ENCODE results near the gene SCNN1A. TPM values are rescaled to one million over a fixed set of nuclear protein-coding genes. Genes with fewer than 3 reads are reported as not detected.

The SCNN1A gene
- total RNA-seq, 6 donors from 2014 or later: 153 to 594 (median 346) TPM

DNA sequence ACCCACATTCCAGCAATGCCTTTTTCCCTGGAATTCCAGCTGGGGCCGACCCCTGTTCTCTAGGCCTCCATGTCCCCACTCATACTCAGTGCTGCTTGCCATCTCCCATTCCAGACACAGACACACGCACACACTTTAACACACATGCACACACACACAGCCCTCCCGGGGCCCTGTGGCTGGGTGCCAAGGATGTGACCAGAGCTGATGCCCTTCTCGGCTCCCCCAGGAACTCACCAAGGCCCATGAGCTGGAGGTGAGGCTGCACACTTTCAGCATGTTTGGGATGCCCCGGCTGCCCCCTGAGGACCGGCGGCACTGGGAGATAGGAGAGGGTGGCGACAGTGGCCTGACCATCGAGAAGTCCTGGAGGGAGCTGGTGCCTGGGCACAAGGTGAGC is 60.6 kb downstream of the SCNN1A start:
- no peak for ATAC-seq (ENCODE audit: low FRiP score in 2 of 2)
- TF ChIP-seq POLR2AphosphoS5 (IDR thresholded peaks at IDR 0.05) (no peak), EP300 (IDR thresholded peaks at IDR 0.05) (no peak), POLR2A (IDR thresholded peaks at IDR 0.05) (no peak)
- TF ChIP-seq, protein P1, sequence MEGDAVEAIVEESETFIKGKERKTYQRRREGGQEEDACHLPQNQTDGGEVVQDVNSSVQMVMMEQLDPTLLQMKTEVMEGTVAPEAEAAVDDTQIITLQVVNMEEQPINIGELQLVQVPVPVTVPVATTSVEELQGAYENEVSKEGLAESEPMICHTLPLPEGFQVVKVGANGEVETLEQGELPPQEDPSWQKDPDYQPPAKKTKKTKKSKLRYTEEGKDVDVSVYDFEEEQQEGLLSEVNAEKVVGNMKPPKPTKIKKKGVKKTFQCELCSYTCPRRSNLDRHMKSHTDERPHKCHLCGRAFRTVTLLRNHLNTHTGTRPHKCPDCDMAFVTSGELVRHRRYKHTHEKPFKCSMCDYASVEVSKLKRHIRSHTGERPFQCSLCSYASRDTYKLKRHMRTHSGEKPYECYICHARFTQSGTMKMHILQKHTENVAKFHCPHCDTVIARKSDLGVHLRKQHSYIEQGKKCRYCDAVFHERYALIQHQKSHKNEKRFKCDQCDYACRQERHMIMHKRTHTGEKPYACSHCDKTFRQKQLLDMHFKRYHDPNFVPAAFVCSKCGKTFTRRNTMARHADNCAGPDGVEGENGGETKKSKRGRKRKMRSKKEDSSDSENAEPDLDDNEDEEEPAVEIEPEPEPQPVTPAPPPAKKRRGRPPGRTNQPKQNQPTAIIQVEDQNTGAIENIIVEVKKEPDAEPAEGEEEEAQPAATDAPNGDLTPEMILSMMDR (IDR thresholded peaks at IDR 0.05): no peak
- Histone ChIP-seq H3K36me3 (no peaks in the 10 kb centered on the region), H3K4me1 (peaks cover 15 to 30% (median 25%) of the 10 kb centered on the region in 4 donors), H3K27ac (no peak overlapping the region), H3K4me3 (no peak overlapping the region), H3K27me3 (peaks cover 0 to 12% (median 5%) of the 10 kb centered on the region in 4 donors), H3K9me3 (no peaks in the 10 kb centered on the region)
- DNase-seq: peak in 1 of 2 donors; percentile 54
- 87 to 89% methylated on average over 7 to 9 of the region's 9 CpGs for WGBS, 2 donors

DNA sequence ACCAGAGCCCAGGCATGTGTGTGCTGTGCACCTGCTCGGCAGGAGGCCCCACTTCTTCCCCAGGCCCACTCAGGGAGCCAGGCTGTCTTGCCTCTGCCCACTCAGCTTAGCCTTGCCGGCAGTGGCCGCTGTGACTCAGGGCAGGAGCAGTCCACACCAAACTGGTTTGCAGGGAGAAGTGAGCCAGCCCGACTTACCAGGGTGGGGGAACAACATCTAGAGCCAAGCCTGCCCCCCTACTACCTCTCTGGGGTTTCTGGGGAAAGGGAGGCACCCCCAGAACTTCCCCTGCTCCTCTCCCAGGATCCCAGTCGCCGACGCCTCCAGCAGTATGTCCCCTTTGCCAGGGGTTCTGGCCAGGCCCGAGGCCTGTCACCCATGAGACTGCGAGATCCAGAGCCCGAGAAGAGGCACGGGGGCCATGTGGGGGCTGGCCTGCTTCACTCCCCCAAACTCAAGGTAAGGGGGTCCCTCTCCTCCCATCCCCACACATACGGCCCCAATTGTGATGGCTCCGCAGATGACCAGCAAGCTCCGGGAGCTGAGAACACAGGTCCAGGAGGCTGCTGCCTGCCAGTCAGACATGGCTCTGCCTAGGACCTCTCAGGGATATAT is 61.9 kb downstream of the SCNN1A start:
- peaks cover 15 to 30% (median 25%) of the 10 kb centered on the region in 4 donors for H3K4me1 ChIP-seq
- peak in 1 of 2 donors; percentile 15 for ATAC-seq (ENCODE audit: low FRiP score in 2 of 2)
- no peaks in the 10 kb centered on the region for H3K9me3 ChIP-seq
- H3K36me3 ChIP-seq: no peaks in the 10 kb centered on the region
- peaks cover 0 to 12% (median 5%) of the 10 kb centered on the region in 4 donors for H3K27me3 ChIP-seq
- no peak overlapping the region for H3K4me3 ChIP-seq
- peak overlapping the region; percentile 46 to 74 (median 59) for H3K27ac ChIP-seq
- 92 to 98% methylated on average over 6 to 11 of the region's 14 CpGs for WGBS, 2 donors
- peak in 1 of 2 donors; percentile 46 for DNase-seq
- TF ChIP-seq POLR2A (IDR thresholded peaks at IDR 0.05) (no peak), POLR2AphosphoS5 (IDR thresholded peaks at IDR 0.05) (no peak), EP300 (IDR thresholded peaks at IDR 0.05) (no peak)
- TF ChIP-seq, protein P1 (IDR thresholded peaks at IDR 0.05): no peak

DNA sequence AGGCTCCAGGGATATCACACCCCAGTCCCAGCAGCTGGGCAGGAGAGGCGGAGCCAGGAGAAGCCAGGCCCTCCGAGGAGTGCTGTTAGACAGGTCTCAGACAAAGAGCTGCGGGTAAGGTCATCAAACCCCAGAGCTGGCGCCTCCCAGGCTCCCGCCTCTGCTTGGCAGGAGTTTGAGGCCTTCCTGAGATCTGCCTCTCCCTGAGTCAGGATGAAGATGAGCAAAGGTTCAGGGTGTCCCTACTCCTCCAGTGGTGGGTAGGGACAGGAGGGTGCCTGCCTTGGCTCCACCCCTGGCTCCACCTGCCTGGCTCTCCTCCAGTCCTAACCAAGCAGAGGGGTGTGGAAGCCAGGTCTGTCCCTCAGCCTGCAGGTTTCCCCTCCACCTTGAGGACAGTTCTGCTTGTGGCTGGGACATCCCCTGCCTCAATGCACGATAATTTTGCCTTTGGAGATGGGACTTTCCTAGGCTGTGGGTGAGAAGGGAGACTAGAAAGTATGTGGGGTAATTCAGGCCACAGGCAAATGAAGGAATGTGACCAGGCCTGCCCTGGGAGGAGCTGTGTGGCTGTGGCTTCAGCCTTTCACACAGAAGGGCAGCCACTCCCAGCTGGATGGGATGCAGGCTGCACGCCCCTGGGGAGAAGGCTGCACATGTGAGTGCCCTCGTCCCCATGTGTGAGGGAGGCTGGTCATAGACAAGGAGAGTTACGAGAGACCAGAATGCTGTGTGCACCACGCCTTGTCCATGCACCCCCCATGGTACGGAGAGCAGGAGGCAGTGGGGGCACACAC is 62.6 kb downstream of the SCNN1A start:
- Histone ChIP-seq H3K9me3 (no peaks in the 10 kb centered on the region), H3K4me3 (no peak overlapping the region), H3K36me3 (no peaks in the 10 kb centered on the region), H3K27ac (peak overlapping the region; percentile 46 to 74 (median 59)), H3K4me1 (peaks cover 15 to 32% (median 25%) of the 10 kb centered on the region in 4 donors), H3K27me3 (peaks cover 0 to 12% (median 5%) of the 10 kb centered on the region in 4 donors)
- DNase-seq (peak; percentile 61 to 80), ATAC-seq (ENCODE audit: low FRiP score in 2 of 2) (peak; percentile 26 to 77)
- TF ChIP-seq, protein P1 (IDR thresholded peaks at IDR 0.05): no peak
- TF ChIP-seq POLR2A (IDR thresholded peaks at IDR 0.05) (no peak), POLR2AphosphoS5 (IDR thresholded peaks at IDR 0.05) (no peak), EP300 (IDR thresholded peaks at IDR 0.05) (no peak)
- WGBS, 2 donors: 68 to 73% methylated on average over 3 to 9 of the region's 11 CpGs

DNA sequence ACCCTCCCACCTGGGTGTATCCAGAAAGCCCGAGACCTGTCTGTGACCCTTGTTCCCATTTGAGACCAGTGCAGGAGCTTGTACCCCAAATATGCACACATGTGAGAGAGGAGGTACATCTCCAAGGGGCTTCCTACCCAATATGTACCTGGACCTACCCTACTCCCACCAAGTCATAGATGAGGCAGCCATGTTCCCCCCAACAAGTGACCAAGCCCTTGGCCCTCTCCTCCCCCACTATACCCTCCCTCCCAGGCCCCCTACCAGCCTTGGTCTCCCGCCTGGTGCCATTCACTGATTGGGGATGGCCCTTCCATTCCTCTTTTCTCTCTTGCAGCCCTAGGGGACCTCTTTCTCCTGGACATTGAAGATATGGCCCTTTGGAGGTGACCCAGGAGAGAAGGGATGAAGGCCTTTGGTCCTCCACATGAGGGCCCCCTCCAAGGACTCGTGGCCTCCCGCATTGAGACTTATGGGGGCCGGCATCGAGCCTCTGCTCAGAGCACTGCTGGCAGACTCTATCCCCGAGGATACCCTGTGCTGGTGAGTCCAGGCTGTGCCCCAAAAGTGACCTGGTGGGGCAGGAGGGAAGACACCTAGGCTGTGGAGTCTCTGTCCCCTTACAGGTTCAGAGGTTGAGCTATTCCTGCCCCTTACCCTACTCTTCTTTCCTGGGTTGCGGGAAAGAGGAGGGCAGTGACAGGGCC is 63.4 kb downstream of the SCNN1A start:
- H3K36me3 ChIP-seq: no peaks in the 10 kb centered on the region
- TF ChIP-seq, protein P1 (IDR thresholded peaks at IDR 0.05): no peak
- no peak for TF ChIP-seq EP300 (IDR thresholded peaks at IDR 0.05)
- no peak for TF ChIP-seq POLR2A (IDR thresholded peaks at IDR 0.05)
- TF ChIP-seq POLR2AphosphoS5 (IDR thresholded peaks at IDR 0.05): no peak
- 80 to 96% methylated on average over 5 to 8 of the region's 8 CpGs for WGBS, 2 donors
- DNase-seq (no peak), ATAC-seq (ENCODE audit: low FRiP score in 2 of 2) (peak in 1 of 2 donors; percentile 0)
- peaks cover 0 to 12% (median 5%) of the 10 kb centered on the region in 4 donors for H3K27me3 ChIP-seq
- H3K27ac ChIP-seq: peak overlapping the region in 3 of 4 donors; percentile 46 to 74 (median 65)
- H3K9me3 ChIP-seq: no peaks in the 10 kb centered on the region
- H3K4me1 ChIP-seq: peaks cover 20 to 36% (median 25%) of the 10 kb centered on the region in 4 donors
- no peak overlapping the region for H3K4me3 ChIP-seq

Data from upper lobe of left lung (tissue), 6 donors.